ENCODE data around the gene FNDC3A.
"Not testable (repeated sequence)": the region's sequence is repeated elsewhere in the genome, so short reads cannot be mapped to it uniquely, and the experiment has no call there.

Gene FNDC3A

GRCh38 chr13:49046002-49046401, 70.3 kb downstream of the FNDC3A start:
- no peak for DNase-seq

GRCh38 chr13:49046519-49046918, 70.8 kb downstream of the FNDC3A start:
- no peak for DNase-seq

- no peak for DNase-seq
Observed at GRCh38 chr13:49052813-49053212, 77.1 kb downstream of the FNDC3A start.

GRCh38 chr13:49053215-49053614, 77.5 kb downstream of the FNDC3A start:
- DNase-seq: no peak

- no peak for DNase-seq
Observed at GRCh38 chr13:49053906-49054305, 78.2 kb downstream of the FNDC3A start.

GRCh38 chr13:49055021-49055420, 79.3 kb downstream of the FNDC3A start:
- no peak for DNase-seq

GRCh38 chr13:49057176-49057575, 81.5 kb downstream of the FNDC3A start:
- no peak for DNase-seq

- no peak for DNase-seq
Observed at GRCh38 chr13:49058761-49059160, 83.0 kb downstream of the FNDC3A start.

- no peak for DNase-seq
Observed at GRCh38 chr13:49060678-49061387, 85.1 kb downstream of the FNDC3A start.

GRCh38 chr13:49061388-49061752, 85.7 kb downstream of the FNDC3A start:
- not testable (repeated sequence) for DNase-seq

GRCh38 chr13:49062297-49062896, 86.7 kb downstream of the FNDC3A start:
- no peak for DNase-seq

- no peak for DNase-seq
Observed at GRCh38 chr13:49063011-49063410, 87.3 kb downstream of the FNDC3A start.

GRCh38 chr13:49063497-49063896, 87.8 kb downstream of the FNDC3A start:
- no peak for DNase-seq

GRCh38 chr13:49064476-49064875, 88.8 kb downstream of the FNDC3A start:
- no peak for DNase-seq

GRCh38 chr13:49066856-49067255, 91.1 kb downstream of the FNDC3A start:
- DNase-seq: no peak

GRCh38 chr13:49068498-49068897, 92.8 kb downstream of the FNDC3A start:
- not testable (repeated sequence) for DNase-seq

- DNase-seq: not testable (repeated sequence)
Observed at GRCh38 chr13:49070021-49070420, 94.3 kb downstream of the FNDC3A start.

GRCh38 chr13:49071341-49071937, 95.7 kb downstream of the FNDC3A start:
- no peak for DNase-seq

GRCh38 chr13:49082653-49083536, 107.2 kb downstream of the FNDC3A start:
- DNase-seq: no peak

GRCh38 chr13:49084961-49085360, 109.2 kb downstream of the FNDC3A start:
- DNase-seq: no peak

GRCh38 chr13:49086722-49087121, 111.0 kb downstream of the FNDC3A start:
- no peak for DNase-seq

- DNase-seq: no peak
Observed at GRCh38 chr13:49093376-49093775, 117.7 kb downstream of the FNDC3A start.

- DNase-seq: no peak
Observed at GRCh38 chr13:49097374-49097773, 121.7 kb downstream of the FNDC3A start.

All from CD4-positive, alpha-beta T cell treated with Interleukin-6 for 4 hours (primary cell).